GM18909 (cell line): Measurements from ENCODE around the gene SYNPO.

Experiments
- ATAC-seq: cut with Tn5 transposase; IDR thresholded peaks from one replicate; pipeline ENCODE4 v1.9.1; 2021; ENCODE audit warnings: mild to moderate bottlenecking; ENCODE audit not compliant: unreplicated experiment, poor library complexity

Gene SYNPO

DNA sequence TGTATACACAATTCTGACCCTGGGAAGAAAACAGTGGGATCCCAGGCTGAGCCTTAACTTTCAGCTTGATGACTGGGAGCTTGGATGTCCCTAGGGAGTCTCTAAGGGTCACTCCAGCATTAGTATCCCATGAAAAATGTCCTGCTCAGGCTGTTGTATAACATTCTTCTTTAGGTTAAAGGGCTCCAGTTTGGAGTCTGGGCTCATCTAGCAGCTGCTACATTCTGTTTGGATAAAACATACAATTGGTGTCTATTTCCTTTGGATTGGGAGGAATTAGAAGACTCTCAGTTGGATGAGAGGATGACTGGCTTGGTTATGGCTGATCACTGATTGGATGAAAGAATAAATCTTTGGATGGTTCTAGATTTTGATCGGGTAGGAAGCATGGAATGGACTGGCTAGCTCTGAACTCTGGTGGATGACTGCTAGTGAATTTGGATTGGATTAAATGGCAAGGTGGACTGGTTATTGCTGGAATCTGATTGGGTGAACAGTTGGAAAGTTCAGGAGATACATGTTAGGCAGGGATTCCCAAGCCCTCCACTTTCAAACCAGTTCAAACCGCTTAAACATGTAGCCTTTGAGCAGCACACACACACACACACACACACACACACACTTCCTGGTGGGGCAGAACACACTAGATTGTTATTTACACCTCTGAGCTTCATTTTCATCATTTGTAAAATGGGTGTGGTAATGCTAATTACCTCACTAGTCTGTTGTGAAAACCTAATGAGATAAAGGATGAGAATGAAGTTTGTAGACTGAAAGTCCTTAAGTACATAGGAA is 13.5 kb downstream of the SYNPO start:
- ATAC-seq: no peak

- ATAC-seq: no peak
These were observed 14.8 kb downstream of the SYNPO start for GRCh38 chr5:150655221-150655620.

DNA sequence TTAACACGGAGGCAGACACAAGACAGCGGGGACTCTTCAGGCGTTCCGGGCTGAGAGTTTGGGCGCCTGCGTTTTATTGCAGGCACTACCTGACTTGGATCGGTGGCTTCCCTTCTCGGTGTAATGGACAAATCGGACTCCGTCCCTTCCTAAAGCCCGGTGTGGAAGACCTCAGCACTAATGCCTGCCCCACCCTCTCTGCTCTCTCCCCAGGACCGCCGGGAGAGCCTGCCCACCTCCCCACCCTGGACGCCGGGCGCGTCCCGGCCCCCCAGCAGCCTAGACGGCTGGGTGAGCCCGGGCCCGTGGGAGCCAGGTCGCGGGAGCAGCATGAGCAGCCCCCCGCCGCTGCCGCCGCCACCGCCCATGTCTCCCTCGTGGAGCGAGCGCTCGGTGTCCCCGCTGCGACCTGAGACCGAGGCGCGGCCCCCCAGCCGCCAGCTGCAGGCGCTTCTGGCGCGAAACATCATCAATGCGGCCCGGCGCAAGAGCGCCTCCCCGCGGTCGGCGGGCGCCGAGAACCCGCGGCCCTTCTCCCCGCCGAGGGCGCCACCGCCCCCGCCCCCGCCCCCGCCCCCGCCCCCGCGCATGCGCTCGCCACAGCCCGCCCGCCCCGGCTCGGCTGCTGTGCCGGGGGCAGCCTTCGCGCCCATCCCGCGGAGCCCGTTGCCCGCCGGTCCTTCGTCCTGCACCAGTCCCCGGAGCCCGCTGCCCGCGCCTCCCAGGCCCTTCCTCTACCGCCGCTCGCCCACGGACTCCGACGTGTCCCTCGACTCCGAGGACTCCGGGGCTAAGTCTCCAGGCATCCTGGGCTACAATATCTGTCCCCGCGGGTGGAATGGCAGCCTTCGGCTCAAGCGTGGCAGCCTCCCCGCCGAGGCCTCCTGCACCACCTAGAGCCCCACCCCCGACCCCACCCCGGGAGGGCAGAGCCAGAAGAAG is 16.0 kb downstream of the SYNPO start:
- ATAC-seq: peak; percentile 80

GRCh38 chr5:150658121-150658520 is 17.7 kb downstream of the SYNPO start:
- ATAC-seq: no peak

DNA sequence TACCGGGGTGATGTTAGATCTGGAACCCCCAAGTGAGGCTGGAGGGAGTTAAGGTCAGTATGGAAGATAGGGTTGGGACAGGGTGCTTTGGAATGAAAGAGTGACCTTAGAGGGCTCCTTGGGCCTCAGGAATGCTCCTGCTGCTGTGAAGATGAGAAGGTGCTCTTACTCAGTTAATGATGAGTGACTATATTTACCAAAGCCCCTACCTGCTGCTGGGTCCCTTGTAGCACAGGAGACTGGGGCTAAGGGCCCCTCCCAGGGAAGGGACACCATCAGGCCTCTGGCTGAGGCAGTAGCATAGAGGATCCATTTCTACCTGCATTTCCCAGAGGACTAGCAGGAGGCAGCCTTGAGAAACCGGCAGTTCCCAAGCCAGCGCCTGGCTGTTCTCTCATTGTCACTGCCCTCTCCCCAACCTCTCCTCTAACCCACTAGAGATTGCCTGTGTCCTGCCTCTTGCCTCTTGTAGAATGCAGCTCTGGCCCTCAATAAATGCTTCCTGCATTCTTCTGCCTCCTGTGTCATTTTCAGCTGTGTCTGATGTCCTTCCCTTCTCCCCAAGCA is 18.3 kb downstream of the SYNPO start:
- no peak for ATAC-seq

DNA sequence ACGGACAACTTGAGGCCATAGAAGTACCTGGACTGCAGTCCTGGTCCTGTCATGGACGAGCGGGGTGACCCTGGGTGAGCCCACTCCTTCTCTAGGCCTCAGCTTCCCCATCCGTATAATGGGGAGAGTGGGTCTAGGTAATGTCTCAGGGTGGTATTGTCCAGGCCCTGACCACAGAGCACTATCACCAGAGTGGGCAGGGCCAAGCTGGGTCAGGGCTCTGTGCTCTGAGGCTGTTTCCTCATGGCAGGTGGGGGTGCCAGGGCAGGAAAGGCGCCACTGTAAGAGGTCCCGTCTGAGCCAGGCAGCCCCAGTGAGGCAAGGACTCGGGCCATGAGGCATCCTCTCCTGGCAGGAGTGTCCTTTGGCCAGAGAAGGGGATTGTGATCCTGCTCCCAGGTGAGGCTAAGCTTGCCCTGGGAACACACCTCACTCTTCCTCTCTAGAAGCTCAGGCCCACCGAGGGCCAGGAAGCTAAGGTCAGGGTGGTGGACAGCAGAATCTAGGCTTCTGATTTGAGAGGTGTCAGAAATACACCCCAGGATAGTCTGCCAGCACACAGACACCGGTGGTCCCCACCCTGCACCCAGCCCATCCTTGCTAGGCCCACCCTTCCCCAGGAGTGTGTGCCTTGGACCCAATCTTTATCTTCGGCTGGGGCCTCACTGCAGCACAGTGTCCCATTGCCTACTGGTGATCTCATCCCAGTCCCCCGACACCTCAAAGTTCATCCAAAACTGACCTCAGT is 19.1 kb downstream of the SYNPO start:
- ATAC-seq: no peak

- ATAC-seq: no peak
These were observed 19.8 kb downstream of the SYNPO start for GRCh38 chr5:150660108-150660831.

- no peak for ATAC-seq
These were observed 20.6 kb downstream of the SYNPO start, which contains the start of gene MYOZ3 for GRCh38 chr5:150661086-150661485. Gene MYOZ3 (plus strand): TSS chr5:150661251. CDS start chr5:150662942, 1,691 bp downstream.

GRCh38 chr5:150661821-150662596 is 21.5 kb downstream of the SYNPO start:
- no peak for ATAC-seq

DNA sequence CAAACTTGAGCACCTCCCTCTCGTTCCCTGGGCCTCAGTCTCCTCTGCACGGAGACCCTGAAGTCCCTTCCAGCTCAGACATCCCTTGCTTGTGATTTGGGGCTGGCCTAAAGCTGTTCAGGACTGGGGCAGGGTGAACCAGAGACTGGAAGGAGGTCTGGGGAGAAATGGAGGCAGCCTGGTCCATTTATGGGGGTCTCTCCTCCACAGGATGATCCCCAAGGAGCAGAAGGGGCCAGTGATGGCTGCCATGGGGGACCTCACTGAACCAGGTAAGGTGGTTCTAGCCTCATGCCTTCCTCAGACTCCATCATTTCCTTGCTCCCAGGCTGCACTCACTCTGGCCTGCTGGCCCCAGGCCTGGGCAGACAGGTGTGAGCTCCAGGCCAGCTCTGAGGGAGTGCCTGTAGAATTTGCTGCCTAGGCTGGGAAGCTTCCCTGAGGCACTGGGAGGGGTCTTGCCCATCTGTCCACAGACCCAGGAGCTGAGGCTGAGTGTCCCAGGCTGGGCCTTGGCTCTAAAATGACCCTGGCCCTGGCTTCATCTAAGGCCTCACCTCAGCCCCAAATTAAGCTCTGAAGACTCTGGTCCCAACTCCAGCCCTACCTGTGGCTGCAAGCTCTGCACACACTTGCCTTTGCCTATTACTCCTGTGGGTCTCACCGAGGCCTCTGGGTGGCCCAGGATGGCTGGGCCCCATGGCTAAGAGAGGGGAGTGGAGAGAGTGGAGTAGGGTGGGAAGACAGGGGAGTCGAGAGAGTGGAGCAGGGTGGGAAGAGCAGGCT is 22.5 kb downstream of the SYNPO start:
- ATAC-seq: no peak

DNA sequence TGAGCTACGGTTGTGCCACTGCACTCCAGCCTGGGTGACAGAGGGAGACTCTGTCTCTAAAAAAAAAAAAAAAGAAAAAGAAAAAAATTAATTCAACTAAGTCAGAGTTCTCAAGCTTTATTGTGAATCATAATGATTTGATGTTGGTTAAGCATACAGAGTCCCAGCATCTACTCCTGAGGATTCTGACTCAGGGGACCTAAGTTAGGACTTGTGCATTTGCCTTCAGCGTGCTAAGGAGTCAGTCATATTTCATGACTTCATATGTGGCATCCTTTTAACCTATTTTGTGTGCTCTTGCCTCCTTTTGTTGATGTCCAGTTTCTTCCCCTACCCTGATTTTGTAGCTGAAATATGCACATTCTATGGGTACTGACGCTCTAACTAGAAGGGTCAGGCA is 23.5 kb downstream of the SYNPO start:
- no peak for ATAC-seq

GRCh38 chr5:150665044-150665443 is 24.6 kb downstream of the SYNPO start:
- ATAC-seq: no peak

DNA sequence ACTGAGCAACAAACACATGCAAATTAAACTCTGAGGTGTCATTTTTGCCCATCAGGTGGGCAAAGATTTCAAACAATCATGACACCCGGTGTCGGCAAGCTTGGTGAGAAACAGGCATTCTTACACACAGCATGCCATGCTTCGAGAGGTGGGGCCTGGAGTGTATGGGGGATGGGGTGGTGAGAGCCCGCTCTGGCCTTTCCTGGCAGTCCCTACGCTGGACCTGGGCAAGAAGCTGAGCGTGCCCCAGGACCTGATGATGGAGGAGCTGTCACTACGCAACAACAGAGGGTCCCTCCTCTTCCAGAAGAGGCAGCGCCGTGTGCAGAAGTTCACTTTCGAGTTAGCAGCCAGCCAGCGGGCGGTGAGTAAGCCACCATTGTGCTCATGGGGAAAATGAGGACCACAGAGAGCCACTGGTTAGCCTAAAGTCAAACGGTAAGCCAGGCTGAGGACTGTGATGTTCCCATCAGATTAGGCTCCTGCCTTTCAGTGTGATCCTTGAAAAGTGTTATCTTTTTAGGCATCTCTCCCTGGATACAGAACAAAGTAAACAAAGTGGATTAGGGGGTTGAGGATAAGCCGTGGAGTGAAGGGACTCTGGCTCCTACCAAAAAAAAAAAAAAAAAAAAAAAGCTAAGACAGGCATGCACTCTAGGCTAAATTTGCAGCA is 30.0 kb downstream of the SYNPO start:
- ATAC-seq: no peak

DNA sequence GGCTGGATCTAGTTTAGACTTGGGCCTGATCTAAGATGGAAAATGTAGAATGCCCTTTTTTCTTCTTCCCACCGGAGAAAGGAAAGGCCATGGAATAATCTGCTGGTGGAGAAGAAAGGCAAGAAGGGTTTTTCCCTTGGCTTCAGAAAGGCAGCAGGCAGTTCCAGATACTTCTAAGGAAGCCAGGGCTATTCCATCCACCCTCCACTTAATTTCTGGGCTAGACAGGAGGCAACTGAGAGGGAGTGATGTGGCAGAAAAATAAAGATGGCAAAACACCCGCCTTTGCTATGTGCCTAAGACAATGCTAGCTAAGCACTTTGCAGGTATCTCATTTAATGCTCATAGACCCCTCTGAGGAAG is 30.5 kb downstream of the SYNPO start:
- no peak for ATAC-seq

GRCh38 chr5:150671509-150672236 is 31.2 kb downstream of the SYNPO start:
- no peak for ATAC-seq

DNA sequence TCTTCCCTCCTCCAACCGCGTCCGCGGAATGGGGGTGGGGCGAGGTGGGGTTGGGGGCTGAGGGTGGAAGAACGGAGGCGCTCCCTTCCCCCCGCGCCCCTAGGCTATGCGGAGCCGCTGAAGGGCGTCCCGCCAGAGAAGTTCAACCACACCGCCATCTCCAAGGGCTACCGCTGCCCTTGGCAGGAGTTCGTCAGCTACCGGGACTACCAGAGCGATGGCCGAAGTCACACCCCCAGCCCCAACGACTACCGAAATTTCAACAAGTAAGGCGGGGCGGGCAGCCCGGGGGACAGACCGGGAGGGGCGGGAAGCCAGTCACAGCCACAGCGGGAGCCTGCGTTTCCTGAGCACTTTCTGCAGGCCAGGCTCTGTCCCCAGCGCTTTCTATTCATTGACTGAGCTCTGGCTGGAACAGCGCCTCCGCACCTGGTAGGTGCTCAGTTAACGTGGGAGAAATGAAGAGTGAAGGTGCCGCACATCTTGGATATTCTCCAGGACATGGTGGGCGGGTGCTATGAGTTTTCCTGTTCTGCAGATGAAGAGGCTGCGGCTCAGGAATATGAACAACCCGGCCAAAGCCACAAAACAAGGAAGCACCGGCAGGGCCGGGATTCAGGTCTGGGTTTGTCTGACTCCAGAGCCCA is 31.9 kb downstream of the SYNPO start:
- no peak for ATAC-seq

- ATAC-seq: no peak
These were observed 32.4 kb downstream of the SYNPO start for GRCh38 chr5:150672884-150673275.
